B cell (primary cell): ENCODE results near the gene POLR1G. TPM values are rescaled to one million over a fixed set of nuclear protein-coding genes. Genes with fewer than 3 reads are reported as not detected.

Experiments used
- ATAC-seq: fragments of 200-7000 bp; cut with Tn5 transposase; one replicate; pipeline ENCODE4 v1.10.0; 2021; ENCODE audit warnings: low read depth, mild to moderate bottlenecking, moderate number of reproducible peaks, moderate library complexity
- CTCF ChIA-PET: fragments of 350-600 bp; sonication (Branson Sonifier 250); formaldehyde crosslinking; loops from one replicate; lab custom pipeline; 2021; ENCODE audit warnings: antibody characterized with exemption, inconsistent platforms; lab: Charles Lee
- POLR2A ChIA-PET: fragments of 350-600 bp; sonication (Branson Sonifier 250); formaldehyde crosslinking; loops from one replicate; lab custom pipeline; 2021; ENCODE audit warnings: antibody characterized with exemption; lab: Charles Lee
- DNase-seq: peaks from one replicate; pipeline ENCODE4 v3.0.0; 2013
- H2AFZ ChIP-seq: 2 replicates; pipeline ENCODE4 v1.6.1; 2012; ENCODE audit warnings: mild to moderate bottlenecking, low read depth, low read length; ENCODE audit not compliant: insufficient read depth, poor library complexity, severe bottlenecking
- H3K27ac ChIP-seq, 2 donors: 1 replicate in 1 of 2; 2 replicates in 1 of 2; pipeline ENCODE4 v1.5.1; 2012 to 2013; ENCODE audit warnings: low read length in 2 of 2, mild to moderate bottlenecking in 2 of 2, moderate library complexity in 1 of 2
- H3K27me3 ChIP-seq, 4 experiments: fragments of 200-600 bp in 1 of 4; sonication (generic) in 1 of 4; replicated peaks in 1 of 4; 1 replicate in 2 of 4; 2 replicates in 2 of 4; pipeline versions ENCODE4 v1.6.1 to v1.7.0; 2013 to 2016; ENCODE audit warnings: low read length in 3 of 4, mild to moderate bottlenecking in 2 of 4, mixed read lengths in 1 of 4, moderate library complexity in 1 of 4; ENCODE audit not compliant: insufficient read depth in 4 of 4, control insufficient read depth in 3 of 4; ENCODE audit errors: control extremely low read depth in 1 of 4
- H3K36me3 ChIP-seq, 2 experiments: replicated peaks in 1 of 2; 1 replicate in 1 of 2; 2 replicates in 1 of 2; pipeline versions ENCODE4 v1.6.1 to v1.7.1; 2013; ENCODE audit warnings: low read length in 1 of 2; ENCODE audit not compliant: insufficient read depth in 2 of 2, control insufficient read depth in 1 of 2; ENCODE audit errors: control extremely low read depth in 1 of 2, extremely low read depth in 1 of 2
- H3K4me1 ChIP-seq, 2 donors: fragments of 200-600 bp in 1 of 2; sonication (generic) in 1 of 2; 1 replicate in 1 of 2; 2 replicates in 1 of 2; pipeline versions ENCODE4 v1.5.1 to v1.6.1; 2013 to 2017; ENCODE audit warnings: low read length in 2 of 2; ENCODE audit not compliant: control insufficient read depth in 2 of 2, insufficient read depth in 2 of 2
- H3K4me2 ChIP-seq: replicated peaks from 2 replicates; pipeline ENCODE3; 2012; ENCODE audit warnings: mild to moderate bottlenecking, low read depth, low read length; ENCODE audit not compliant: poor library complexity, severe bottlenecking
- H3K4me3 ChIP-seq, 5 experiments: fragments of 200-600 bp in 1 of 5; sonication (generic) in 1 of 5; 1 replicate in 3 of 5; 2 replicates in 2 of 5; pipeline versions ENCODE4 v1.5.1 to v1.7.0; 2011 to 2016; ENCODE audit warnings: low read length in 4 of 5, mild to moderate bottlenecking in 4 of 5, low read depth in 2 of 5, control low read depth in 1 of 5, moderate library complexity in 1 of 5; ENCODE audit not compliant: insufficient read depth in 1 of 5; ENCODE audit errors: control extremely low read depth in 1 of 5, extremely low read depth in 1 of 5
- H3K79me2 ChIP-seq: fragments of 200-600 bp; sonication (generic); one replicate; pipeline ENCODE4 v1.6.0; 2016; ENCODE audit warnings: low read length; ENCODE audit not compliant: control insufficient read depth, insufficient read depth
- H3K9ac ChIP-seq: fragments of 200-600 bp; sonication (generic); 2 replicates; pipeline ENCODE4 v1.6.1; 2017; ENCODE audit warnings: mild to moderate bottlenecking, low read length, moderate library complexity
- H3K9me3 ChIP-seq, 3 donors: one replicate each; pipeline versions ENCODE4 v1.6.1 to v1.7.1; 2013; ENCODE audit warnings: low read length in 2 of 3; ENCODE audit not compliant: control insufficient read depth in 2 of 3, insufficient read depth in 1 of 3; ENCODE audit errors: control extremely low read depth in 1 of 3
- H4K20me1 ChIP-seq: 2 replicates; pipeline ENCODE4 v1.6.0; 2012; ENCODE audit warnings: mild to moderate bottlenecking, low read length; ENCODE audit not compliant: insufficient read depth, control insufficient read depth, poor library complexity, severe bottlenecking
- H3K27ac Mint-ChIP-seq: one replicate; pipeline ENCODE4 v1.8.0; 2021; ENCODE audit warnings: mixed read lengths
- H3K27me3 Mint-ChIP-seq: one replicate; pipeline ENCODE4 v1.8.0; 2021; ENCODE audit warnings: mixed read lengths
- H3K4me1 Mint-ChIP-seq: one replicate; pipeline ENCODE4 v1.8.0; 2021; ENCODE audit warnings: mixed read lengths
- H3K4me3 Mint-ChIP-seq: one replicate; pipeline ENCODE4 v1.8.0; 2021; ENCODE audit warnings: mixed read lengths
- H3K9me3 Mint-ChIP-seq: one replicate; pipeline ENCODE4 v1.8.0; 2022; ENCODE audit warnings: mixed read lengths; ENCODE audit not compliant: insufficient read depth
- EZH2 ChIP-seq: IDR thresholded peaks from 2 replicates; pipeline ENCODE4 v1.6.1; 2012; ENCODE audit warnings: borderline replicate concordance, low read depth, mild to moderate bottlenecking, moderate library complexity, low read length; ENCODE audit not compliant: insufficient read depth, poor library complexity, severe bottlenecking
- WGBS: methylation state at CpG from one replicate; pipeline ENCODE4 v1.1.5; 2013; ENCODE audit warnings: missing lambda C conversion rate; ENCODE audit not compliant: insufficient coverage; 5-methylcytosine and 5-hydroxymethylcytosine counted together
- intact Hi-C: fragments of 100-400 bp; cut with micrococcal nuclease; formaldehyde crosslinking; loops from one replicate; pipeline ENCODE4 v1.10.0; 2022
- polyA plus RNA-seq: library from polyadenylated mRNA; depleted of rRNA; stranded (reverse); fragments of >200 nt; gene quantifications from 2 replicates; pipeline ENCODE4 v1.2.3, GENCODE V29; 2012
- total RNA-seq, 2 donors: library from RNA; stranded (reverse); fragments of 120-200 nt in 1 of 2; gene quantifications; 1 replicate in 1 of 2; 2 replicates in 1 of 2; pipeline versions ENCODE4 v1.2.3 to v1.2.4, GENCODE V29; 2013 to 2022
- TF ChIP-seq, protein P1 (sequence below): fragments of 200-600 bp; IDR thresholded peaks from one replicate; pipeline ENCODE4 v1.8.0; 2022; ENCODE audit warnings: antibody characterized with exemption, mild to moderate bottlenecking

Gene POLR1G
- total and polyA plus RNA-seq, 2 donors (not counting 1 experiment from before 2014, with no cell fraction given) = 2.1 to 4.3 TPM

- ChIA-PET CTCF (interaction anchor here (0.7 to 8.0 kb wide), 37 partner anchors 9 to 246 kb away, joined by 3 to 453 read pairs (median 7); partner anchors contain the start of genes ERCC1, FOSB, PPM1N and PPP1R13L), POLR2A (interaction anchor here (0.5 to 3.2 kb wide), 8 partner anchors 14 to 1950 kb away, joined by 3 to 45 read pairs (median 6); partner anchors contain the start of gene FOSB)
- Mint-ChIP-seq H3K9me3 (no peaks in the 10 kb centered on the region), H3K27ac (peak overlapping the region; percentile 53), H3K27me3 (no peaks in the 10 kb centered on the region), H3K4me1 (peaks cover 26% of the 10 kb centered on the region), H3K4me3 (peak overlapping the region; percentile 85)
- H3K4me1 ChIP-seq = peaks cover 28 to 32% of the 10 kb centered on the region in 2 donors
- no peaks in the 10 kb centered on the region for H4K20me1 ChIP-seq
- no peaks in the 10 kb centered on the region for H3K79me2 ChIP-seq
- DNase-seq (no peak), ATAC-seq (no peak)
- intact Hi-C loops = loop anchor here (1.0 to 2.0 kb wide), 3 partner anchors 16 to 46 kb away; partner anchors contain the start of gene ERCC1
- no CpG with 5 or more reads among the region's 10 CpGs for WGBS
- H3K27ac ChIP-seq = peak overlapping the region in 1 of 2 donors; percentile 82
- H3K9me3 ChIP-seq = no peaks in the 10 kb centered on the region
- peak overlapping the region in 4 of 5 experiments; percentile 21 to 80 (median 60) for H3K4me3 ChIP-seq
- no peak overlapping the region for H2AFZ ChIP-seq
- H3K27me3 ChIP-seq = no peaks in the 10 kb centered on the region
- H3K36me3 ChIP-seq = no peaks in the 10 kb centered on the region
- no peak for TF ChIP-seq EZH2
- TF ChIP-seq, protein P1, sequence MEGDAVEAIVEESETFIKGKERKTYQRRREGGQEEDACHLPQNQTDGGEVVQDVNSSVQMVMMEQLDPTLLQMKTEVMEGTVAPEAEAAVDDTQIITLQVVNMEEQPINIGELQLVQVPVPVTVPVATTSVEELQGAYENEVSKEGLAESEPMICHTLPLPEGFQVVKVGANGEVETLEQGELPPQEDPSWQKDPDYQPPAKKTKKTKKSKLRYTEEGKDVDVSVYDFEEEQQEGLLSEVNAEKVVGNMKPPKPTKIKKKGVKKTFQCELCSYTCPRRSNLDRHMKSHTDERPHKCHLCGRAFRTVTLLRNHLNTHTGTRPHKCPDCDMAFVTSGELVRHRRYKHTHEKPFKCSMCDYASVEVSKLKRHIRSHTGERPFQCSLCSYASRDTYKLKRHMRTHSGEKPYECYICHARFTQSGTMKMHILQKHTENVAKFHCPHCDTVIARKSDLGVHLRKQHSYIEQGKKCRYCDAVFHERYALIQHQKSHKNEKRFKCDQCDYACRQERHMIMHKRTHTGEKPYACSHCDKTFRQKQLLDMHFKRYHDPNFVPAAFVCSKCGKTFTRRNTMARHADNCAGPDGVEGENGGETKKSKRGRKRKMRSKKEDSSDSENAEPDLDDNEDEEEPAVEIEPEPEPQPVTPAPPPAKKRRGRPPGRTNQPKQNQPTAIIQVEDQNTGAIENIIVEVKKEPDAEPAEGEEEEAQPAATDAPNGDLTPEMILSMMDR = no peak
- H3K9ac ChIP-seq = peak overlapping the region; percentile 76
- H3K4me2 ChIP-seq = peak overlapping the region; percentile 85
Measured at GRCh38 chr19:45439190-45439568, 32.7 kb downstream of the POLR1G start.
